Measurements from ENCODE around the gene NBEAL1. TPM values are rescaled to one million over a fixed set of nuclear protein-coding genes. Genes with fewer than 3 reads are reported as not detected.
"Not testable (repeated sequence)": the region's sequence is repeated elsewhere in the genome, so short reads cannot be mapped to it uniquely, and the experiment has no call there.

Gene NBEAL1
- total and polyA plus RNA-seq, 11 donors: 3.1 to 26.9 (median 18.1) TPM

- H3K4me3 ChIP-seq: no peak overlapping the region
- intact Hi-C loops (cut with DNase I): no loop called here
- H3K27me3 ChIP-seq: no peaks in the 10 kb centered on the region
- H3K27ac ChIP-seq: peak overlapping the region in 3 of 12 donors; percentile 10 to 34 (median 20)
- H3K4me1 ChIP-seq: peaks cover 0 to 23% (median 5%) of the 10 kb centered on the region in 12 donors
- DNase-seq: no peak
- peaks cover 0 to 4% (median 0%) of the 10 kb centered on the region in 9 donors for H3K36me3 ChIP-seq
- H3K9me3 ChIP-seq: no peaks in the 10 kb centered on the region
- no peak for ATAC-seq
- no peak for TF ChIP-seq POLR2A (IDR thresholded peaks at IDR 0.05)
- TF ChIP-seq, protein P1, sequence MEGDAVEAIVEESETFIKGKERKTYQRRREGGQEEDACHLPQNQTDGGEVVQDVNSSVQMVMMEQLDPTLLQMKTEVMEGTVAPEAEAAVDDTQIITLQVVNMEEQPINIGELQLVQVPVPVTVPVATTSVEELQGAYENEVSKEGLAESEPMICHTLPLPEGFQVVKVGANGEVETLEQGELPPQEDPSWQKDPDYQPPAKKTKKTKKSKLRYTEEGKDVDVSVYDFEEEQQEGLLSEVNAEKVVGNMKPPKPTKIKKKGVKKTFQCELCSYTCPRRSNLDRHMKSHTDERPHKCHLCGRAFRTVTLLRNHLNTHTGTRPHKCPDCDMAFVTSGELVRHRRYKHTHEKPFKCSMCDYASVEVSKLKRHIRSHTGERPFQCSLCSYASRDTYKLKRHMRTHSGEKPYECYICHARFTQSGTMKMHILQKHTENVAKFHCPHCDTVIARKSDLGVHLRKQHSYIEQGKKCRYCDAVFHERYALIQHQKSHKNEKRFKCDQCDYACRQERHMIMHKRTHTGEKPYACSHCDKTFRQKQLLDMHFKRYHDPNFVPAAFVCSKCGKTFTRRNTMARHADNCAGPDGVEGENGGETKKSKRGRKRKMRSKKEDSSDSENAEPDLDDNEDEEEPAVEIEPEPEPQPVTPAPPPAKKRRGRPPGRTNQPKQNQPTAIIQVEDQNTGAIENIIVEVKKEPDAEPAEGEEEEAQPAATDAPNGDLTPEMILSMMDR (IDR thresholded peaks at IDR 0.05): no peak
- WGBS, 4 donors: 77 to 84% (median 80%) methylated on average over 3 of the region's 3 CpGs
Observed at GRCh38 chr2:203035879-203036470, 21.3 kb downstream of the NBEAL1 start.

DNA sequence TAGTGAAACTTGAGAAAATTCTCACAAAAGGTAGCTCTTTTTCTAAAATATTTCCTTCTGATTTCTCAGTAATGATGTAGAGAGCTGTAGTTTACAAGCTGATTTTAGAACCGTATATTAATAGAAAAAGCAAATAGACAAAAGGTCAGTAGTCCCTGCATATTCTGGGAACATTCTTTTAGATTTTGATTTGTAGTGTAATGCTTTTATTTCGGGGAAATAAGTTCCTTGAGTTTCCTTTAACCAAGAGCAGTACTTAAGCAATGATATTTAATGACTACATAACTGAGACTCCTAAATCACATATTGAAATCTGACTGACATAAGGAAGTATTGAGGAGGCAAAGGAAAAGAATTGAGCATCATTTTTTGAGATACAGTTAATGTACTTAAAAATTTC, 22.4 kb downstream of the NBEAL1 start:
- TF ChIP-seq, protein P1 (IDR thresholded peaks at IDR 0.05): no peak
- TF ChIP-seq POLR2A (IDR thresholded peaks at IDR 0.05): no peak
- Histone ChIP-seq H3K36me3 (peaks cover 0 to 10% (median 5%) of the 10 kb centered on the region in 9 donors), H3K27me3 (no peaks in the 10 kb centered on the region), H3K9me3 (no peaks in the 10 kb centered on the region), H3K4me3 (no peak overlapping the region), H3K27ac (peak overlapping the region in 5 of 12 donors; percentile 19 to 59 (median 34)), H3K4me1 (peaks cover 0 to 30% (median 5%) of the 10 kb centered on the region in 12 donors)
- no peak for ATAC-seq
- WGBS, 4 donors: 53 to 75% (median 63%) methylated on average over 2 of the region's 2 CpGs
- intact Hi-C loops (cut with DNase I): no loop called here
- DNase-seq: no peak

- no peak for ATAC-seq
- Histone ChIP-seq H3K36me3 (peaks cover 0 to 24% (median 16%) of the 10 kb centered on the region in 9 donors), H3K4me1 (peaks cover 0 to 30% (median 5%) of the 10 kb centered on the region in 12 donors), H3K9me3 (no peaks in the 10 kb centered on the region), H3K4me3 (no peak overlapping the region), H3K27me3 (no peaks in the 10 kb centered on the region), H3K27ac (no peak overlapping the region)
- no peak for TF ChIP-seq POLR2A (IDR thresholded peaks at IDR 0.05)
- TF ChIP-seq, protein P1 (IDR thresholded peaks at IDR 0.05): no peak
- intact Hi-C loops (cut with DNase I): no loop called here
- DNase-seq: no peak
- WGBS, 4 donors: 90 to 95% (median 94%) methylated on average over 6 of the region's 6 CpGs
Observed at GRCh38 chr2:203038586-203038985, 23.9 kb downstream of the NBEAL1 start.

DNA sequence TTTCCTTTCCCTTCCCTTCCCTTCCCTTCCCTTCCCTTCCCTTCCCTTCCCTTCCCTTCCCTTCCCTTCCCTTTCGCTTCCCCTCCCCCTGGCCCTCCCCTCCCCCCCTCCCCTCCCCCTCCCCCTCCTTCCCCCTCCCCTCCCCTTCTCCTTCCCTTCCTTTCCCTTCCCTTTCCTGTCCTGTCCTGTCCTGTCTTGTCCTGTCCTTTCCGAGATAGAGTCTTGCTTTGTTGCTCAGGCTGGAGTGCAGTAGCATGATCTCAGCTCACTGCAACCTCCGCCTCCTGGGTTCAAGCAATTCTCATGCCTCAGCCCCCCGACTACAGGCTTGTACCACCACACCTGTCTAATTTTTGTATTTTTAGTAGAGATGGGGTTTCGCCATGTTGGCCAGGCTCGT, 24.5 kb downstream of the NBEAL1 start:
- WGBS, 4 donors: 75 to 88% (median 84%) methylated on average over 6 of the region's 6 CpGs
- H3K27me3 ChIP-seq; H3K27ac ChIP-seq; DNase-seq; H3K4me3 ChIP-seq; intact Hi-C loops (cut with DNase I); ATAC-seq; H3K9me3 ChIP-seq: not testable (repeated sequence)
- Histone ChIP-seq H3K36me3 (peaks cover 0 to 24% (median 16%) of the 10 kb centered on the region in 9 donors), H3K4me1 (peaks cover 0 to 37% (median 5%) of the 10 kb centered on the region in 12 donors)
